ENCODE measurements around the gene CD86. TPM values are rescaled to one million over a fixed set of nuclear protein-coding genes. Genes with fewer than 3 reads are reported as not detected.
"Not testable (repeated sequence)": the region's sequence is repeated elsewhere in the genome, so short reads cannot be mapped to it uniquely, and the experiment has no call there.

The CD86 gene
- polyA plus RNA-seq, 3 donors, result 75.7 to 321 (median 273) TPM

- Mint-ChIP-seq H3K4me3 (no peak overlapping the region), H3K9me3 (peaks cover 24 to 35% (median 31%) of the 10 kb centered on the region in 7 donors), H3K27ac (no peak overlapping the region), H3K4me1 (peaks cover 11% of the 10 kb centered on the region), H3K27me3 (ENCODE audit: low read depth in 3 of 3) (no peaks in the 10 kb centered on the region), H3K36me3 (peaks cover 3% of the 10 kb centered on the region in 2 donors)
- Histone ChIP-seq H3K4me2 (replicated peaks; ENCODE audit: extremely low read depth, low read length, poor library complexity, severe bottlenecking) (no peak overlapping the region), H3K4me3 (replicated peaks in 1 of 3; ENCODE audit: low read depth in 2 of 3, low read length in 3 of 3) (no peak overlapping the region), H2AFZ (ENCODE audit: insufficient read depth, low read depth, low read length, poor library complexity, severe bottlenecking) (no peak overlapping the region), H3K9ac (ENCODE audit: insufficient read depth, low read length, poor library complexity, severe bottlenecking) (no peak overlapping the region), H4K20me1 (ENCODE audit: insufficient read depth, low read length) (no peaks in the 10 kb centered on the region), H3K27ac (ENCODE audit: low read depth in 1 of 2, low read length in 2 of 2) (no peak overlapping the region), H3K4me1 (ENCODE audit: control insufficient read depth in 1 of 2, insufficient read depth in 2 of 2, low read length in 2 of 2) (peaks cover 4 to 7% of the 10 kb centered on the region in 2 donors), H3K27me3 (ENCODE audit: control insufficient read depth in 2 of 2, insufficient read depth in 2 of 2, low read length in 2 of 2) (no peaks in the 10 kb centered on the region), H3K36me3 (replicated peaks in 1 of 2; ENCODE audit: control insufficient read depth in 1 of 2, insufficient read depth in 2 of 2, low read length in 2 of 2) (peaks cover 0 to 6% of the 10 kb centered on the region in 2 donors), H3K9me3 (replicated peaks in 1 of 2; ENCODE audit: control insufficient read depth in 1 of 2, insufficient read depth in 1 of 2, low read length in 2 of 2) (peaks cover 15 to 29% of the 10 kb centered on the region in 2 donors), H3K79me2 (ENCODE audit: insufficient read depth, low read length) (no peaks in the 10 kb centered on the region)
- no peak for DNase-seq
- 80% methylated on average over 1 of the region's 1 CpG for WGBS (ENCODE audit: insufficient coverage)
- TF ChIP-seq CTCF (IDR thresholded peaks at IDR 0.05), result no peak
- intact Hi-C loops (cut with micrococcal nuclease), result no loop called here
These were observed 22.6 kb upstream of the CD86 start for GRCh38 chr3:122032531-122032930.

GRCh38 chr3:122033023-122033422 lies 22.1 kb upstream of the CD86 start:
- peaks cover 4 to 7% of the 10 kb centered on the region in 2 donors for H3K4me1 ChIP-seq (ENCODE audit: control insufficient read depth in 1 of 2, insufficient read depth in 2 of 2, low read length in 2 of 2)
- H3K9me3 Mint-ChIP-seq, result peaks cover 29 to 37% (median 34%) of the 10 kb centered on the region in 7 donors
- no peaks in the 10 kb centered on the region for H3K79me2 ChIP-seq (ENCODE audit: insufficient read depth, low read length)
- H3K27me3 Mint-ChIP-seq (ENCODE audit: low read depth in 3 of 3), result no peaks in the 10 kb centered on the region
- peaks cover 11% of the 10 kb centered on the region for H3K4me1 Mint-ChIP-seq
- intact Hi-C loops (cut with micrococcal nuclease), result no loop called here
- peaks cover 3 to 6% of the 10 kb centered on the region in 2 donors for H3K36me3 Mint-ChIP-seq
- no peak overlapping the region for H3K9ac ChIP-seq (ENCODE audit: insufficient read depth, low read length, poor library complexity, severe bottlenecking)
- H3K4me3 ChIP-seq (replicated peaks in 1 of 3; ENCODE audit: low read depth in 2 of 3, low read length in 3 of 3), result no peak overlapping the region
- H3K36me3 ChIP-seq (replicated peaks in 1 of 2; ENCODE audit: control insufficient read depth in 1 of 2, insufficient read depth in 2 of 2, low read length in 2 of 2), result peaks cover 0 to 6% of the 10 kb centered on the region in 2 donors
- WGBS (ENCODE audit: insufficient coverage), result no CpG with 5 or more reads among the region's 1 CpG
- no peaks in the 10 kb centered on the region for H3K27me3 ChIP-seq (ENCODE audit: control insufficient read depth in 2 of 2, insufficient read depth in 2 of 2, low read length in 2 of 2)
- H2AFZ ChIP-seq (ENCODE audit: insufficient read depth, low read depth, low read length, poor library complexity, severe bottlenecking), result no peak overlapping the region
- H4K20me1 ChIP-seq (ENCODE audit: insufficient read depth, low read length), result no peaks in the 10 kb centered on the region
- H3K9me3 ChIP-seq (replicated peaks in 1 of 2; ENCODE audit: control insufficient read depth in 1 of 2, insufficient read depth in 1 of 2, low read length in 2 of 2), result peaks cover 19 to 34% of the 10 kb centered on the region in 2 donors
- no peak overlapping the region for H3K4me2 ChIP-seq (replicated peaks; ENCODE audit: extremely low read depth, low read length, poor library complexity, severe bottlenecking)
- no peak overlapping the region for H3K4me3 Mint-ChIP-seq
- H3K27ac Mint-ChIP-seq, result no peak overlapping the region
- no peak for TF ChIP-seq CTCF (IDR thresholded peaks at IDR 0.05)
- H3K27ac ChIP-seq (ENCODE audit: low read depth in 1 of 2, low read length in 2 of 2), result no peak overlapping the region
- no peak for DNase-seq

GRCh38 chr3:122047296-122047695 lies 7.9 kb upstream of the CD86 start:
- intact Hi-C loops (cut with micrococcal nuclease); H3K36me3 ChIP-seq (replicated peaks in 1 of 2; ENCODE audit: control insufficient read depth in 1 of 2, insufficient read depth in 2 of 2, low read length in 2 of 2); H3K9me3 ChIP-seq (replicated peaks in 1 of 2; ENCODE audit: control insufficient read depth in 1 of 2, insufficient read depth in 1 of 2, low read length in 2 of 2); H3K27me3 ChIP-seq (ENCODE audit: control insufficient read depth in 2 of 2, insufficient read depth in 2 of 2, low read length in 2 of 2); H3K9me3 Mint-ChIP-seq; H3K36me3 Mint-ChIP-seq; DNase-seq; H3K4me1 ChIP-seq (ENCODE audit: control insufficient read depth in 1 of 2, insufficient read depth in 2 of 2, low read length in 2 of 2); H4K20me1 ChIP-seq (ENCODE audit: insufficient read depth, low read length); H3K27me3 Mint-ChIP-seq (ENCODE audit: low read depth in 3 of 3); H3K4me3 Mint-ChIP-seq; H3K79me2 ChIP-seq (ENCODE audit: insufficient read depth, low read length); H3K4me3 ChIP-seq (replicated peaks in 1 of 3; ENCODE audit: low read depth in 2 of 3, low read length in 3 of 3); H3K4me2 ChIP-seq (replicated peaks; ENCODE audit: extremely low read depth, low read length, poor library complexity, severe bottlenecking); H3K9ac ChIP-seq (ENCODE audit: insufficient read depth, low read length, poor library complexity, severe bottlenecking); H3K27ac ChIP-seq (ENCODE audit: low read depth in 1 of 2, low read length in 2 of 2); H2AFZ ChIP-seq (ENCODE audit: insufficient read depth, low read depth, low read length, poor library complexity, severe bottlenecking); H3K4me1 Mint-ChIP-seq; H3K27ac Mint-ChIP-seq: not testable (repeated sequence)
- no CpG with 5 or more reads among the region's 16 CpGs for WGBS (ENCODE audit: insufficient coverage)

All from CD14-positive monocyte (primary cell).